Retina (tissue), 1 donor: Measurements from ENCODE around the gene ZBTB5.

Experiments
- DNase-seq: peaks from one replicate; pipeline ENCODE4 v3.0.0-alpha.2; 2016

ZBTB5 gene

DNA sequence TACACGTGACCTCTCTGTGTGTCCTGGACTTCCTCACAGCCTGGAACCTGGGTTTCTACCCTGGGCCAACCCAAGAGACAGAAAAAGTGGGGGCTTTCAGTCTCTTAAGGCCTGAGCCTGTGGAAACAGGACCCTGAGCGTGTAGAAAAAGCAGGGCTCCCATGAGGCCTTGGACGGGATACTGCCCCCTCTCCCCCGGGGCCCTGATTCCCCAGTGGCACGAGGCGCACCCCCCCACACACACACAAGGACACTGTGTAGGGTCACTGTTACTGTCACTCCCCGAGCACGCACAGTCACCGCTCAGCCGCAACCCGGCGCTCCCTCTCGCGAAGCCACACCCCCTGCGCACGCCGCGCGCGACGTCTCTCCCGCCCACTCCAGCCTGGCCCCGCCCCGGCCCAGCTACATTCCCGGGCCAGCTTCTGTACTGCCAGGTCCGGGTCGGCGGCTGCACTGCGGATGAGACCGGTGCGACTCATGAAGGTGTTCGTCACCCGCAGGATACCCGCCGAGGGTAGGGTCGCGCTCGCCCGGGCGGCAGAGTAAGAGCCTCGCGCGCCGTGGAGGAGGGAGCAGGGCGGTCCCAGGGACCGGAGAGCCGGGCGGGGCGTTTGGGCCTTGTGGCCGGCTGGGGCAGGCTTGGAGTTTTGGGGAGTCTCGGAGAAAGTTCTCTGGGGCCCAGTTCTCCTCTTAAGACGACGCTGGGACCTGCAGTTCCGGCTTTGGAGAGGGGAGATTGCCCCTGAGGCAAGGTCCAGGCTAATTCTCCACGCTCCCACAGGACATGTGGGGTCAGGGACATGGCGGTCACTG lies 42.8 kb downstream of the ZBTB5 start, which contains the start of gene GRHPR:
GRHPR (plus strand) TSS at position 408 of the 816 bp plus-strand sequence; CDS start at position 463, 55 bp downstream.
- peak; percentile 93 for DNase-seq

DNA sequence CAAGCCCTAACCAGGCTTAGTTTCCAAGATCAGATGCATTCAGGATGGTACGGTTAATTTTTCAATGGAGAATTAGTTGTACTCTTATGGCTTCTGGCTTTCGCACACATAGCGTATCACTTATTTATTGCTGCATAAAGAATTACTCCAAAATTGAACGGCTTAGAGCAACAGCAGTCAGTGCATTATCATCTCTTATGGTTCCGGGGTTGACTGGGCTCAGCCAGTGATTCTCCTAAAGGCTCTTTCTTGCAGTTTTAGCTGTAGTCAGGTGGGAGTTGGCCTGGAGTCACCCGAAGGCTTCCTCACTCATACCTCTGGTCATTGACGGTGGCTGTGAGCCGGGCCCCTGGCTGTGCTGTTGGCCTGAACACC lies 43.3 kb downstream of the ZBTB5 start:
- DNase-seq, result no peak

DNA sequence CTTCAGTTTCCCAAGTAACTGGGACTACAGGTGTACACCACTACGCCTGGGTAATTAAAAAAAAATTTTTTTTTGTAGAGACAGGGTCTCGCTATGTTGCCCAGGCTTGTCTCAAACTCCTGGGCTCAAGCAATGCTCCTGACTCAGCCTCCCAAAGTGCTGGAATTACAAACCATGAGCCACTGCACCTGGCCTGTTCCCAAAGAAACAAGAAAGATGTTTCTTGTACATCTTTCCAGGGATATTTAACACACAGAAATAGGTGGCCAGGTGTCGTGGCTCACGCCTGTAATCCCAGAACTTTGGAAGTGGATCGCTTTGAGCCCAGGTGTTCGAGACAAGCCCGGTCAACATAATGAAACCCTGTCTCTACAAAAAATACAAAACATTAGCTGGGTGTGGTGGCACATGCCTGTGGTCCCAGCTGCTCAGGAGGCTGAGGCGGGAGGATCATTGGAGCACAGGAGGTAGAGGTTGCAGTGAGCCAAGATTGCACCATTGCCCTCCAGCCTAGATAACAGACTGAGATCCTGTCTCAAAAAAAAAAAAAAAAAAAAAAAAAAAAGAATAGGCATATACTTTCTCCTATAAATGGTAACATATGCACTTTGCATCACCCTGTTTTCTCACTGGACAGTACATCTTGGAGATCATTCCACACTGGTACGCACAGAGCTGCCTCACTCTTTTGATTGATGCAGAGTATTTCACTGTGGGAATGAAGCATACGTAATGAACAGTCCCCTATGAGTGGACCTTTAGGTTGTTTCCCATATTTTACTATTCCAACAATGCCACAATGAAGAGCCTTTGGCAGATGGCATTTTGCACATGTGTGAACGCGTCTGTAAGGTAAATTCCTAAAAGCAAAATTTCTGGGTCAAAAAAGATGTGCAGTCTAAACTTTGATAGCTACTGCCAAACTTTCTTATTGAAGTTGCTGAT lies 44.7 kb downstream of the ZBTB5 start:
- no peak for DNase-seq

DNA sequence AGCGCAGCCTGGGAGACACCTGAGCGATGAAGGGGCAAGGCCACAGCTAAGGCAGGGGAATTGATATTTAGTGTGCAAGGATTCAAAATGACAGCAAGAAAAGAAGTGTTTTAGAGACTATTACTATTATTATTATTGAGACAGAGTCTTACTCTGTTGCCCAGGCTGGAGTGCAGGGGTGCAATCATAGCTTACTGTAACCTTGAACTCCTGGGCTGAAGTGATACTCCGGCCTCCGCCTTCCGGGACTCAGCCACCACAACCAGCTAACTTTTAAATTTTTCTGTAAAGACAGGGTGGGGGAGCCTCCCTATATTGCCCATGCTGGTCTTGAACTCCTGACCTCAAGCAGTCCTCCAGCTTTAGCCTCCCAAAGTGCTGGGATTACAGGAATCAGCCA lies 46.0 kb downstream of the ZBTB5 start:
- DNase-seq, result no peak

DNA sequence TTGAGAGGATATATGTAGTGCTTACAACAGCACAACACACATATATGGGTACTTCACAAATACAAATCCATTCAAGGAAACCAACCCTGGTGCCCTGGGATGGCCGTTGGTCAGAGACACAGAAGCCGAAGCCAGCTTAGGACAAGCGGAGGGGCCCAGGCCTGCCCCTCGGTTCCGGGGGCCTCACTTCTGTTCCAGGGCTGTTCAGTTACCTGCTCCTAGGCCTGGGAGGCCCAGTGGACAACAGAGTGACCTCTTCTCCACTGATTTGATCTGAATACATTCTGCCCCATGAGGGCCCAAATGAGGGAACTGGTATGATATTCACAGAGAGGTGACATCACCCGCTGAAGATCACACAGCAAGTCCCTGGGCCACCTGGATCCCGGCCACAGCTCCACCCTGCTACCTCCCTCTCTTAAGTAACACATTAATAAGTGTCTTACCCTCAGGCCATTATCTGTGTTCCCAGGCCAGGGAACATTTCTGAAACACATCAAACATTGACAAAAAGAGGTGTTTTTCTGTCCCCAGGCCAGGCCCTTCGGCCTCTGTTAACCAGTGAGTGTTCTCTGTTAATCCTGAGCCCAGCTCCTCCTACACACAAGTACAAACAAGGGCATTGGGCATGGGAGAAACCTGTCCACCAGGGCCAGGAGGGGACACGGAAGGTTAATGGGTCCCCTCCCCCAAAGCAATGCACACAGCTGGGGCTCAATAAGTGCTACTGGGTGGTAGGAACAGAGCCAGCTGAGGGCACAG lies 47.2 kb downstream of the ZBTB5 start:
- no peak for DNase-seq

DNA sequence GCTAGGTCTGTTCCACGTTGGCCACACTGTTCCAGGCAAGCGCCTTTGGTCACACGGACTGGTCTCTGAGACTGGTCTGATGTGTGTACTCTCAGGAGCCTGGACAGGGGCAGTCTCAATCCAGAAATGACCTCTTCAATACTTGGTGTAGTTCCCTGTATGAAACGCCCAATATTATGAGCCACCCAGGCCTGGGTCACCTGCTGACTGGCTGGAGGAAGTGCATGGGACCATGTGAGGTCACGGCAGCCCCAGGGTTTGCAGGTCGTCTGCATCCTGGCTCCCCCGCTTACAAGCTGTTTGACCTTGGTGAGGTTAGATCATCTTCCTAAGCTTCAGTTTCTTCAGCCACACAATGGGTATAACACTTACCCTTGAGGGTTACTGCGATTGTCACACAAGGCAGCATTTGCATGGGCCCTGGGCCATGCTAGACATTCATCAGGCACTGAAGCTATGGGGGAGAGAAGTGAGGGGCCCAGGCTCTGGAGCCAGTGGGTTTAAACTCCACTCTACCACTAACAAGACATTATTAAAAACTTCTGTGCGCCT lies 47.9 kb downstream of the ZBTB5 start:
- DNase-seq, result no peak

DNA sequence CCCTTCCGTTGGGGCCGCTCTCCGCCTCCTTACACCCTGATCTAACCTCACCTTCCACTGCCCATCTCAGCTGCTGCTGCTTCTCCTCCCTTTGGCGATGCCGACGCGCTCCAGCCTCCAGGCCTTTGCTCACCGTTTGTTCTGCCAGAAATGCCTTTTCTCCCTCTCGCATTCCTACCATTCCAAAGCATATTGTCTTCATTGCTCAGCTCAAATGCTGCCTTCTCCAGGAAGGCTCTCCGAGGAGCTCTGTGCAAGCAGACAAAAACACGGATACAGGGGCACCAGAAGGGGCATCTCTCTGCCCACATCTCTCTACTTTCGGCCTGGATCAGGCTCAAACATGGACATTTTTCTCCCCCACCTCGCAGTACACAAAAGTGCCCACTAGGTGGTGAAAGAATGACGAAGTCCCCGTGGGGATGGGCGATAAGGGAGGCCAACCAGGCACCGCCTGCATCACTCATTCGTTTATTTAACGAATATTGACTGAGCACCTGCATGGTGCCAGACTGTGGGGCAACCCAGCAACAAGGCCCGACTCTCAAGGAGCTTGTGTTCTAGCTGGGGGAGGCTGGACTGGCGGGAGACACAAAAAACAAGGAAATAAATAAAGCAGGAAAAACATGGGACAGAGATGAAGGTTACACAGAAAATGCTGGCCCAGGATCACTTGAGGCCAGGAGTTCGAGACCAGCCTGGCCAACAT lies 50.1 kb downstream of the ZBTB5 start:
- DNase-seq, result peak; percentile 83

DNA sequence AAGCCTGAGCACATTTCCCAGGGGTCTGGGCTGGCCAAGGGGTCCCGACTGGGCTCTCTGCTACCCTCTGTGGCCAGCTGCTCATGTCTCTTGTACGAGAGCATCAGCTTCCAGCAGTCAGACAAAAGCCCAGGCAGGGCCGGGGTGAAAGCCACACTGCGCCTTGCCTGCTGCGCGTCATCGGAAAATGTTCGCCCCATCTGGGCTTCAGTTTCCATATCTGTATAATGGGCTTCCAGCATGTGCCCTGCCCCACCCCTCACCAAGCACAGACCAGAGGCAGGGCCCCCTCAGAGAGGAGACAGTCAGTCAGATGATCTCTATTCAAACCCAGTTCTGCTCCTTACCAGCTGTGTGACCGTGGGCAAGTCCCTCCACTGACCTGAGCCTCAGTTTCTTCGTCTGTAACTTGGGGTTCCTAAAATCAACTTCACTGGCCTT lies 50.7 kb downstream of the ZBTB5 start:
- DNase-seq, result no peak

DNA sequence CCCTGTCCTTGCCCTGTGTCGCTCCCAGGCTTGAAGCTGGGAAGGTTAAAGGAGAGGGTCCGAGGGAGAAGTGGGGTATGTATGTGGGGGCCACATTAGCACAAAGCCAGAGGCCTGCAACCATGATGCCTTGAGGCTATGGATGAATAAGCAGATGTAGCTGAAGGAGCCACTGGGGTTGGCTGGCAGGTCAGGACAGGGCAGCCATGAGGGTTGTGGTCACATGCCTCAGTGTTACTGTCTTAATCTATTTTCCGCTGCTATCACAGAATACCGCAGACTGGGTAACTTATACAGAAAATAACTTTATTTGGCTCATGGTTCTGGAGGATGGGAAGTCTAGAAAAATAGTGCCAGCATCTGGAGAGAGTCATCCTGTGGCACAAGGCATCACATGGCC lies 51.9 kb downstream of the ZBTB5 start:
- no peak for DNase-seq

DNA sequence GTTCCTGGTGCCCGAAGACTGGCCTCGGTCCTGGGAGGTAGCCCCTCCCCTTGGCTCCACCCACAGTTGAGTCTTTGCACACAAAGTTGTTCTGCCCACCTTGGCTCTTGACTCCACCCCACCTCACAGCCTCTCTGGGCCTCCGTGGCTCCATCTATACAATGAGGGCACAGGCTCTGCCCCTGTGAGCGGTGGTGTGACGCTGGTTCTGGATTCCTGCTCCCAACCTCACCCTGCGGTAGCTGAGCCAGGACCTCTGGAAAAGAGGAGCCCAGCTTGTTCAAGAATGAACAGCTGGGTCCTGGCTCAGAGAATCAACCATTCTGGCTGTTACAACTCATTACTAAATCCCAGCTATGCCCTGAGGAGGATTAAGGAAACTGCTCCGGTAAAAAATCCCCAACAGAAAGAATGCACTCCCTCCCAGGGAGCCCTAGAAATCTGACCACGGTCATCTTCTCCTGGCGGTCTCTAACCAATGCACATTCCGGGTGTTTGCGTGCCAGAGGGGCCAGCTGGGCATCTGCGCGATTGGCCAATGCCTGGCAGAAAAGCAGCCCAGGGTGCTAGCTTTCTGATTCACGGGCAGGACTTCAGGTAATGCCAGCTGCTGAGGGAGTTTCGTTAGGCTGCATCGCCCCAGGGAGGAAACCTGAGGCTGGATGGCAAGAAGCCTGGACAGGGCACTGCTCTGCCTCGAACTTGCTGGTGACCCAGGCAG lies 52.7 kb downstream of the ZBTB5 start:
- no peak for DNase-seq

DNA sequence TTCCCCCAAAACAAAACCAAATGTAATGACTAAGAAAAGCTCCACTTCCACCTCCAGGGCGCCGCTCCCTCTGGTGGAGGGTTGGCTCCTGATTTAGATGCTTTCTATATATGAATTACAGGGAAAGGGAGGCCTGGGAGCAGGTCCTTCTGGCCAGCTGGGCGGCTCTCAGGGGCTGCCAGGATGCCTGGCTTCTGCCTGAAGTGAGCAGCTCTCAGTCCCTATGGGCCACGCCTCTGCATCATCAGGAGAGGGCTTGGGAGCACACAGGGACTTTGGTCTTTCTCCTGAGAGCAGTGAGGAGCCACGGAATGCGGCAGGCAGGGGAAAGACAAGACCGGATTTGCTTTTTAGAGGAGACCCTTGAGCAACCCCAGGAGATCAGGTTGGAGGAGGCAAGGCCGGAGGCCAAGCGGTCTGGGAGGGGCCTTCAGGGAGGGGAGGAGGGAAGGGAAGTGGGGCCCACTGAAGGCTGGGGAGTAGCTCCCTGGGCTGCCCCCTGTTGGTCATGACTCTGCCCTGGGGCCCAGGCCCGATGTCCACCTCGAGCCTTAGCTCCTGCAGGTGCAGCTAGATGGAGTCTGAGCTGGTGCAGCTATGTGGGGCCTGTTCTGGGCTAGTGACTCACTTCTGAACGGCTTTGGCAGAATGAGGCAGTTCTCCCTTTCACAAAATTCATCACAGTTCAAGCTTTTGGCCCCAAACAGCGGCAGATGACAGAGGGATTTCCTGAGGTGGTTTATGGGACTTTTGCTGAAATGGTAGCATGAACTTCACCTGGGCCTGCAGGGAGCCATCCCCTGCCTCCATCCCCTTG lies 54.1 kb downstream of the ZBTB5 start:
- DNase-seq, result no peak

DNA sequence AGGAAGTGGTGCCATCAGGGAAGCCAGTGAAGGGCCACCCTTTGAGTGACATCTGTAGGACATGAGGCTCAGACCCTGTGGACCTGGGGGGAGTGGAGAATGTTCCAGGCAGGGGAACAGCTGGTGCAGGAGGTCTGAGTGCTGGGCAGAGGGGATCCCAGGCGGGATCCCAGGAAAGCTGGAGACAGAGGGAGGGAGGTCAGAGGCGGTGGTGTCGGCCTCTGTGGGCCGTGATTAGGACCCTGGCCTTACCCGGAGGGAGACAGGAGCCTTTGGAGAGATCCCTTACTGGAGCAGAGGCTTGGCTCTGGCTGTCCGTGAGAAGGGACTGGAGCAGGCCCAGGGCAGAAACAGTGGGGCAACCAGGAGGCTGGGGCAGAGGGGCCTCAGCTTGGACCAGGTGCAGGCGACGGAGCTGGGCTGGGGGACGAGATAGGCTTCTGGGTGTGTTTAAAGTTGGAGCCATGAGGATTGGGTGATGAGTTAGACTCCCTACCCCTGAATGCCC lies 54.8 kb downstream of the ZBTB5 start:
- no peak for DNase-seq

DNA sequence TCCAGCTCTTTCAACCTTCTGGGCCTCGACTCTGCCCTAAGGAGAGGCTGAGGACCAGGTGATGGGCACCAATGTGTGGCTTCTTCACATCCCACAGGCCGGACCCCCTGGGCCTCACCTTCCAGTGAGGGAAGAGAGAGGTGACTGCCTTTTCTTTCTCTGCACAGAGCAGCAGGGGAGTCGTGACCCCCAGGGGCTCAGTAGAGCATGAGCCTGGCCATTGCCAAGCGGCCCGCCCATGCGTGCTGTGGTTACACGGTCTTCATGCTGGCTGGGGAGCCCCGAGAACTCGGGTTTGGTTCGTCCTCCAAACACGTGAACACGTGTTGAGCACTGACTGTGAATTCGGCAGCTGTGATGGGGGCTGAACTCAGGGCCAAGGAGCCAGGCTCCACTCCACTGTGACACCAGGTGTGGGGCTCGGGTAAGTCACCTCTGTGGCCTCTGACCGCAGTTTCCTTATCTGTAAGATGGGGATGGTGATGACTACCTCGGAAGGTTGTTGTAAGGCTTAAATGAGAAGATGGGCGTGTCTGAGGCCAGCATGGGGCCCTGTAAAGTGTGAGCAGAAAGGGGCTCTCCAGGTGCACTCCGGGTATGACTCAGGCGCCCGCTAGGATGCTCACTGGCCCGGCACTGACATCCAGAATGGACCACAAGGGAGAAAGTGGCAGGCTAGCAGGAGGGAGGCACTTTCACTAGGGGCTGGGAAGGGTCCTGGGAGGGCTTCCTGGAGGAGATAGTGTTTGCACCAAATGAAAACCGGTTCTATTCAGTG lies 56.1 kb downstream of the ZBTB5 start:
- DNase-seq, result no peak

DNA sequence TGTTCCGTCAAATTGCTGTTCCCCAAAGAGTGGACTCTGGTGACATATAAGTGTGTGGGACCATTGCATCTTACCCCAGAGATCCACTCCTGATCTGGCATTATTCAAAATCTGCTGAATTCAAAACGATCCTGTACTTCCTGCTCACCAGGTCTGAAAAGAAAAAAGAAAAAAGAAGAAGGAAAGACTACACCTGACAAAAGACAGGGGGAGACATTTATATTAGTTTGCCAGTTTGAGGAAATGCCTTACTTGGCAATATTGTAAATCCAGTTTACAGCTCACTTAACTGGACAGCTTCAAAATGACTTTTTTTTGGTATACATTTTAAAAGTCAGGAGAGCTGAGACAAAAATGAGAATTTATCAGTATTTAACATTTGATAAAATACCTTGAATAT lies 57.8 kb downstream of the ZBTB5 start:
- DNase-seq, result no peak

DNA sequence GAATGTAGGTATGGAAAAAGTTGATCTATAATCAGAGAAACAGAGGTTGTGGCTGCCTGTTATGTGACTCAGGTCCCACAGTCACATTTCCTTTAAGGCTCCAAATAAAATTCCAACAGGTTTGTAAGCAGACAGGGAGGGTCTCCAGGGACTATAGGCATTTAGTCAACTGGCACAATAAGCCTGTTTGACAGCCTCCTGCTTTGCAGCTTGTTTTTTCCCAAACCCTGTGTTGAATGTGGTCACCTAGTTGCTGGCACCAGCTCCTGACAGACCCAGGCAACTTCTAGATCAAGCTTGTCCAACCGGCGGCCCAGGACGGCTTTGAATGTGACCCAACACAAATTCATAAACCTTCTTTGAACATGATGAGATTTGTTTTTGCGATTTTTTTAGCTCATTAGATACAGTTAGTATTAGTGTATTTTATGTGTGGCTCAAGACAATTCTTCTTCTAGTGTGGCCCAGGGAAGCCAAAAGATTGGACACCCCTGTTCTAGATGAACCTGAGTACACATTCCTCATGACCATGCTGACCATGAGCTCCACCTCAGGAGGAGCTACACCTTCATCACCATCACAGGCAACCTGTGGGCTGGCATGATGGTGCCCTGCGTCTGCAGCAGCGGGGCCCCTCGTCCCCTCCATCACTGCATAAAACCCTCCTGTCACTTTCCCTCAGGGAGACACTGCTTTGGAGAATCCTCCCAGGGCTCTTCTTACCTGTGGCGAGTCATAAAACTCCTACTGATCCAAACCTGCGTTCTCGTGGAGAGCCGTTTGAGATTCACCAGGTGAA lies 58.4 kb downstream of the ZBTB5 start:
- no peak for DNase-seq

DNA sequence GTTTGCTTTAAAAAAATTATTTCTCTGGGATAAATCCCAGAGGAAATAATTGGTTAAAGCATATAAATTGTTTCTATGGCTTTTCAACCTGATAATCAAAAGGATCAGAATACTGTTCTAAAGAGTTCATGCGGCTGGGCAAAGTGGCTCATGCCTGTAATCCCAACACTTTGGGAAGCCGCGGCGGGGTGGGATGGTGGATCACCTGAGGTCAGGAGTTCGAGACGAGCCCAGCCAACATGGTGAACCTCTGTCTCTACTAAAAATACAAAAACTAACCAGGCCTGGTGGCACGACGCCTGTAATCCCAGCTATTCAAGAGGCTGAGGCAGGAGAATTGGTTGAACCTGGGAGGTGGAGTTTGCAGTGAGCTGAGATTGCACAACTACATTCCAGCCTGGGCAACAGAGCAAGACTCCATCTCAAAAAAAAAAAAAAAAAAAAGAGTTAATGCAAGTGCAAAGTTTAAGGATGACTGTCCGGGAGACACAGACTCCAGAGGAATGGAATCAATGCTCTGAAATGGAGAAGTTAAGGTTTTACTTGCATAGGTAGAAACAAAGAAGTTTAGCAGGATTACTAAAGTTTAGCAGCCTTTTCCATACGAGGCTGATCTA lies 59.4 kb downstream of the ZBTB5 start:
- DNase-seq, result no peak

DNA sequence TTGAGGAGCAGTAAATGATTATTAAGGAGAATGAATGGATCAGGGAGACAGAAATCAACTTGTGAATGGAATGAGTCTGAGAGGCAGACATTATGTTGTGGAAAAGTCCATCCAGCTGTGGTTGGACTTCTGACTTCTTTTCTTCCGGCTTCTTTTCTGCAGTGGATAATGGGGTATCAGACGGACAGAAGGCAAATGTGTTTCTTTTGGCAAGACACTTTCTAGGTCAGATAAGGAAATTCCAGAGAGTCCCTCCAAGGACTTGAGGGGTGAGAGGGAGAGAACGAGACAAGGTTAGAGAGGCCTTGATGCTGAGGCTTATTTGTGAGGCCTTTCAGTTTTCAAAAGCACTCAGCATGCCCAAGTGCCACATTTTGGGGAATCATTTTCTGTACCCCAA lies 59.9 kb downstream of the ZBTB5 start:
- no peak for DNase-seq

DNA sequence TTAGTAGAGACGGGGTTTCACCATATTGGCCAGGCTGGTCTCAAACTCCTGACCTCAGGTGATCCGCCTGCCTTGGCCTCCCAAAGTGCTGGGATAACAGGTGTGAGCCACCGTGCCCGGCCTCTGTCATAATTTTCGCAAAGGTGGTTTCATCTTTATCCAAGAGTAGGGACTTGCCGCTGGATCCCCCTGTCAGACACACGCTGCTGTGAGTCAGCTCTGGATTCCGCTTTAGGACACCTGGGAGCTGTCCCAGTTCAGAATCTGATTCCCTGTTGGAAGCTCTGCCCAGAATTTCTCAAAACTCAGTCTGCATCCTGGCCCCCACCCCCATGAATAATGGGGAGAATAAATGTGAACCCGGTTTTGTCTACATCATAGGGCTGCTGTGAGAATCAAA lies 60.7 kb downstream of the ZBTB5 start:
- DNase-seq, result no peak
